Left renal cortex interstitium (tissue), 4 donors: ENCODE data around the gene FAM107A. TPM values are rescaled to one million over a fixed set of nuclear protein-coding genes. Genes with fewer than 3 reads are reported as not detected.

Experiments
- DNase-seq, 4 donors: peaks; one replicate each; pipeline ENCODE4 v3.0.0-alpha.2; 2013; ENCODE audit warnings: low read depth in 4 of 4, low spot score in 2 of 4, missing footprints in 1 of 4
- polyA plus RNA-seq, 4 donors: library from polyadenylated mRNA; unstranded; fragments of 120-200 nt; gene quantifications; one replicate each; pipeline ENCODE4 v1.2.1, GENCODE V29; 2013; ENCODE audit not compliant: insufficient read length in 4 of 4

Gene FAM107A
- polyA plus RNA-seq, 4 donors: 3.7 to 7.4 (median 5.4) TPM

DNA sequence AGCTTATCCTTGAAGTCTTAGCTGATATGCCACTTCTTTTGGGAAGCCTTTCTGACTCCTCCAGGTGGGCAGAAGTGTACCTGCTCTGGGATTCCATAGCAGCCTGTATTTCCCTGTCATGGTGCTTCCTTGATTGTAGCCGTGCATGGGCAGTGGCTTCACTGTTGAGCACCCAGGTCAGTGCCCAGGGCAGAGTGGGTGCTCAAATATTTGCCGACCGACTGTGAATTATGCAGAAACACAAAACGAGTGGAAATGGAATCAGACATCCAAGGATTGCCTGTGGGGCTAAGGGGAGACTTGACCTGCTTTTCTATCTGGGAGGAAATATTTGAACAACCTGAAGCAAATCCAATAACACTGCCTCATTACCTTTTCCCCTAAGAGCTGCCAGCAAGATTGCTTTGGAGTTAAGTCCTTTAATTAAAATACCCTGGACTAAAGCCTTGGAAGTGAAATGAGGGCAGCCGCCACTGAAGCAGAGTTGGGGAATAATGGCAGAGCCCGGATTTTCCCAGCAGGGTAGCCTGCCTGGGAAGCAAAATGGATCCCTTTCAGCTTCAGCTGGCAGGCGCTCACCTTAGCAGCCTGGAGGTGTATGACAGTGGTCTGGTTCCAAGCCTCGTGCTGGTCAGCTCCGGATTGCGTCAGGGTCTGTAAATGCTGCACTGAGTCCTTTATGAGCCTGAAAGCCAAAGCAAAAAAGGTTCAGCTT is 55.1 kb downstream of the FAM107A start:
- no peak for DNase-seq

DNA sequence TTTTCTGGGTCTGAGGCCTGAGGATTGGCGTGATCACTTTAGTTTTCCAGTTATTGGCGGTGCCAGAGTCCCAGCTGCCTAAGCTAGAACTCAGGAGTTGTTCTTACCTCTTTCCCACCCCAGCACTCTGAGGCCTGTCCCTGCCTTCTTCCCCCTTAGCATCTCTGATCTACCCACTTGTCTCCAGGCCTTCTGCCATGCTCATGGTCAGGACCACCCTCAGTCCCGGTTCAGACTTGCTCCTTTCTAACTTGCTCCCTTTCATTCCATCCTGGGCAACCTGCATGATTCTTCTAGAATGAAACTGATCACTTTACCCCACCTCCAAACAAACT is 55.9 kb downstream of the FAM107A start:
- no peak for DNase-seq

DNA sequence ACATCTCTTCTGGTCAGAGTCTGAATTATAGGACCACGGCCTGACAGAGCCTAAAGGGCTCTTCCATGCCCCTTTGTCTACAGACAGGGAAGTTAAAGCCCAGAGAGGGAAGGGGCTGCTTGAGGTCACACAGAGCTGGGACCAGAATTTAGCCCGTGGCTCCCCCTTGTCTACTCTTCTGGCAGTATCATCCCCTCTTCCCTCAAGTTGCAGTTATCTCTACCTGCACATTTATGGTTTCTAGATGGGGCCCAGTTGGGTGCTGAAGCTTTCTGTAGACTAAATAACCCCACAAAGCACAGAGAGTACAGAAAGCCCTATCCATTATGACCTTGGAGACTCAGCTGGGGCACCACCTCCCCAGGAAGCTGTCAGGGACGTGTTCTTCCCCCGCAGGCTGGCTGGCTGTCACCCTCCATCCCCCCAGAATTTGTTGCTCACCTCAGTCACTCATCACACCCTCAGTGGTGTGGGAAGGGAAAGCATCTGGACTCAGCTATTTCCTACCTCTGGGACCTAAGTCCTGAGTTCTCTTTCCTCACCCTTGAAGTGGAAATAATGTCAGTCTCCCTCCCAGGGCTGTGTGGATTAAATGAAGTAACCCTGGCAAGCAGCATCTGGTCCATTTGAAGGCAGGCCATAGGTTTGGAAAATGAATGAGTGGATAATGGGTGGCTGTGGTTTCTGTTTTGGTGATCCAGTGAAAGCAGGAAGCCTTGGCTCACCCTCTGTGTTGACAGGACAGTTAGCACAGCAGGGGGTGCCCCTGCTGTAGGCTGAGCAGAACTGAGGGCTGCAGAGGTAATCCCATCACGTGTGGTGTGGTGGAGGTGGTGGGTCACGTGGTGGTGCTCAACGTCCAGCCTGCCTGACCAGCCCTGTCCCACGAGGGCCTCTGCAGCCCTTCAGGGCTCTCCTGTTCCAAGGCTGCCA is 56.5 kb downstream of the FAM107A start:
- DNase-seq: no peak

DNA sequence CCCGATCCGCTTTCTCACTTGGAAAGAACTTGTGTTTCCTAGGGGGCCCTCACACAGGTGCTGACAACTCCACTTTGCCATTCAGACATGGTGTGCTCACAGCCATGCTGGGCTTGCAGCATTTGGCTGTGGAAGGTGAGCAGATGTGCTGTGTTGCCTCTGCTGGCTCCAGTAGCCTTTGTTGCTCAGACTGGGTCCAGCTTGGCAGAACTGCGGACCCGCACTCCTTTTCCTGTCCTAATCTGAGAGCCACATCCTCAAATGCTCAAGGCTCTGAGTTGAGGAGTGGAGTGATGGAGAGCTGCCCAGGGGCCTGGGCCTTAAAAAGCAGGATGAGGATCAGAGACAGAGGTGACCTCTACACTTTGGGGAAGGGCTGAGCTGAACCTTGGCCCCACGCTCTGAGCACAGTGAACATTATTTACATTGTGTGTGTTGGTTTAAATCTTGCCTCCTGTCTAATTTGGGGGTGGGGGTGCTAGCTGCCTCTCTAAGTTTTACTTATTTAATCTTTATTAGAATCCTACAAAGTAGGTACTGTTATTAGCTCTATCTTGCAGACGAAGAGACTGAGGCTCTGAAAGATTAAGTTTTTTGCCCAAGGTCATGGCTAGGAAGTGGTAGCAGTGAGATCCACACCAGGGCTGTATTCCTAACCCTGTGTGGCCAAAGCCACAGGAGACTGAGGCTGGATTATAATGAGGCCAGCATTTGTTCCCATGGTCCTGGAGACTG is 57.4 kb downstream of the FAM107A start:
- DNase-seq: no peak

DNA sequence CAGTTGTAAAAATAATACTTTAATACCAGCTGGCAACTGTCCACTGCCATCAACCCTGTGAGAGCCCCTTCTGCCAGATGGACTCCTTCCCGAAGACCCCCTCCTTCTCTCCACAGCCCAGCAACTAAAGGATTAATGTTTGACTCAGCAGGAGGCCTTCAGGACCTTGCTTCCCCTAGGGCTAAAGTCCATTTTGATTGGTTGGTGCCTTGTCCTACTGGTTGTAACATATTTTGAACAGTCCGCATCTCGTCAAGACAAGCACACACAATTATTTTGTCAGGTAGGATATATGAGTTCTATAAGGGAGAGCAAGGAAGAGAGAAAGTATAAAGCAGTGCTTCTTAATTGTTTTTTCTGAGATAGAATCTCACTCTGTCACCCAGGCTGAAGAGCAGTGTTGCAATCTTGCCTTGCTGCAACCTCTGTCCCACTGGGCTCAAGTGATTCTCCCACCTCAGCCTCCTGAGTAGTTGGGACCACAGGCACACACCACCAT is 58.9 kb downstream of the FAM107A start:
- DNase-seq: no peak

DNA sequence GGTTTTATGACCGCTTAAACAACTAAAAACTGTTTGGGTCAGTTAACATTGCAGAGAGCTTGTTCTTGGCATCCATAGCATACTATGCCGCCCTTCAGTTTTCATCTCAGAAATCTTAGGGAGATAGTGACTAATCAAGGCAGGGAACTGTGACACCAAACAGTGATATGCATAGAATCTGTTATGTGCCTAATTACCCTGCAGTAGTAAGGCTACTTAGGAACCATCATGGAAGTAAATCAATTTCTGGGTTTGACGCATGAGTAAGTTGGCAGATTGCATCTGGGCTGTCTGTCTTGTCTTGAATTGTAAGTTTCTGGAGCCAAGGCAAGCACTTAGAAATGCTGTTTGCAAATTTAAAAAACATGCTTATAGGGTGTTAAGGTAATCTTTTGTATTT is 62.8 kb downstream of the FAM107A start:
- DNase-seq: no peak

Other genes with a start within 250 kb of the FAM107A start
- gene PXK, start 244.5 kb downstream of the FAM107A start, polyA plus RNA-seq: 10 to 100 TPM; 21.8 to 33.0 (median 29.4) TPM
- 100 to 1,000 TPM in 3 of 4 donors, 10 to 100 TPM in 1; 97.2 to 128 (median 115) TPM for gene PDHB, start 143.6 kb downstream of the FAM107A start, polyA plus RNA-seq
- 10 to 100 TPM; 29.1 to 37.1 (median 32.1) TPM for gene KCTD6, start 85.3 kb downstream of the FAM107A start, polyA plus RNA-seq
- gene ACOX2, start 40.2 kb downstream of the FAM107A start, polyA plus RNA-seq: 10 to 100 TPM; 34.9 to 45.1 (median 39.9) TPM
- 1 to 10 TPM in 2 of 4 donors, under 1 TPM in 1, not detected in 1; 0.82 to 2.0 (median 1.3) TPM for gene FAM3D, start 89.4 kb upstream of the FAM107A start, polyA plus RNA-seq